ENCODE data around the gene EXOC3.

DNA sequence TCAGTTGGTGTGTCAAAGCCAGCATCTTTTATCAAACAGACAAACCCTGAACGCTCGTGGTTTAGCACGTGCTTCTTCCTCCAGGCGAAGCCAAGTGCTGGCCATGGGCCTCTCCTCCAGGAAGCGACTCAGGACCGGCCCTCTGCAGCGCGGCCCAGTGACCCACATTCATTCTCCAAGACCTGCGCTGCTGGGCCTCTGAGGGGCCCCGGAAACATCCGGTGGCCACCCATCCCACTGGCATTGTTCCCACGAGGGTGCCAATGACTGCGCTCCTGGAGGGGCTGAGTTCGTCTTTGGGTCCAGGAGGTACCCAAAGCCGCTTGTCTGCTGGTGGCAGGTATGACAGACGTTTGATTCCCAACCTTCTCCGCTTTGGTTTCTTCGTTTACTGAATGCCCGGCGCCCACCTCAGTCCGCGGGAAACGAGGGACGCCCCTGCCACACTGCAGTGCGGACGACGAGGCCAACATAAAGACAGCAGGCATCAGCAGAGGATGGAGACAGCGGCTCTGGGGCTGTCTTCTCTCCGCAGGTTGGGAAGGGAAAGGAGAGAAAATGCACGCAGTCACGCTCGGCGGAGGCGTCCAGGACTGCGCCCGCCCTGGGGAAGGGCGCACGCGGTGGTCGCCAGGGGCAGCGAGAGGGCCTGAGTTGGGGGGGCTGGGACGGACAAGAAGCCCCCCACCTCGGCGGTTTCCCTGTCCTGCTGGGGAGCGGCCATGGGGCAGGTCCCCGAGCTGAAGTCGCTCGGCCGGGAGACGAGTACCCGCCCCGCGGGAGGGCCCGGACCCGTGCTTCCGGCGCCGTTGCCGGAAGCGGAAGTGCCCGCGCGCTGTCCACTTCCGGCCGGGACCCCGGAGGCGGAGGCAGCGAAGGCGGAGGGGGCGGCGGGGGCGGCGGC lies at the start of gene EXOC3:
- TF ChIP-seq CEBPB (IDR thresholded peaks at IDR 0.05; ENCODE audit: low read depth, low read length) (no peak), POLR2AphosphoS5 (IDR thresholded peaks at IDR 0.05; ENCODE audit: low read depth, low read length) (no peak), YY1 (IDR thresholded peaks at IDR 0.05; ENCODE audit: low read depth, low read length) (no peak), EP300 (IDR thresholded peaks at IDR 0.05; ENCODE audit: borderline replicate concordance in 1 of 2, low read depth in 2 of 2, low read length in 2 of 2) (no peak), SRF (IDR thresholded peaks at IDR 0.05; ENCODE audit: low read depth, low read length) (no peak), JUND (IDR thresholded peaks at IDR 0.05; ENCODE audit: low read length) (no peak), CHD2 (IDR thresholded peaks at IDR 0.05; ENCODE audit: low read length) (no peak)
- TF ChIP-seq, protein P1, sequence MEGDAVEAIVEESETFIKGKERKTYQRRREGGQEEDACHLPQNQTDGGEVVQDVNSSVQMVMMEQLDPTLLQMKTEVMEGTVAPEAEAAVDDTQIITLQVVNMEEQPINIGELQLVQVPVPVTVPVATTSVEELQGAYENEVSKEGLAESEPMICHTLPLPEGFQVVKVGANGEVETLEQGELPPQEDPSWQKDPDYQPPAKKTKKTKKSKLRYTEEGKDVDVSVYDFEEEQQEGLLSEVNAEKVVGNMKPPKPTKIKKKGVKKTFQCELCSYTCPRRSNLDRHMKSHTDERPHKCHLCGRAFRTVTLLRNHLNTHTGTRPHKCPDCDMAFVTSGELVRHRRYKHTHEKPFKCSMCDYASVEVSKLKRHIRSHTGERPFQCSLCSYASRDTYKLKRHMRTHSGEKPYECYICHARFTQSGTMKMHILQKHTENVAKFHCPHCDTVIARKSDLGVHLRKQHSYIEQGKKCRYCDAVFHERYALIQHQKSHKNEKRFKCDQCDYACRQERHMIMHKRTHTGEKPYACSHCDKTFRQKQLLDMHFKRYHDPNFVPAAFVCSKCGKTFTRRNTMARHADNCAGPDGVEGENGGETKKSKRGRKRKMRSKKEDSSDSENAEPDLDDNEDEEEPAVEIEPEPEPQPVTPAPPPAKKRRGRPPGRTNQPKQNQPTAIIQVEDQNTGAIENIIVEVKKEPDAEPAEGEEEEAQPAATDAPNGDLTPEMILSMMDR (IDR thresholded peaks at IDR 0.05; ENCODE audit: control extremely low read depth in 1 of 3, insufficient read depth in 1 of 3, low read depth in 1 of 3, low read length in 3 of 3): peak in 1 of 3 experiments; percentile 1; a peak in 1 of 4 replicates
- TF ChIP-seq, protein P2, sequence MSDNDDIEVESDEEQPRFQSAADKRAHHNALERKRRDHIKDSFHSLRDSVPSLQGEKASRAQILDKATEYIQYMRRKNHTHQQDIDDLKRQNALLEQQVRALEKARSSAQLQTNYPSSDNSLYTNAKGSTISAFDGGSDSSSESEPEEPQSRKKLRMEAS (IDR thresholded peaks at IDR 0.05): peak; percentile 59
